GM10266 (cell line): Measurements from ENCODE around the gene PRRT3.

Experiments
- DNase-seq: peaks from one replicate; pipeline ENCODE4 v3.0.0; 2012; ENCODE audit errors: extremely low spot score
- TF ChIP-seq, protein P1 (sequence below): IDR thresholded peaks from 2 replicates; pipeline ENCODE4 v1.5.1; 2012; ENCODE audit warnings: mild to moderate bottlenecking, low read depth; ENCODE audit not compliant: control insufficient read depth, insufficient read depth; ENCODE audit errors: missing control alignments

The PRRT3 gene

DNA sequence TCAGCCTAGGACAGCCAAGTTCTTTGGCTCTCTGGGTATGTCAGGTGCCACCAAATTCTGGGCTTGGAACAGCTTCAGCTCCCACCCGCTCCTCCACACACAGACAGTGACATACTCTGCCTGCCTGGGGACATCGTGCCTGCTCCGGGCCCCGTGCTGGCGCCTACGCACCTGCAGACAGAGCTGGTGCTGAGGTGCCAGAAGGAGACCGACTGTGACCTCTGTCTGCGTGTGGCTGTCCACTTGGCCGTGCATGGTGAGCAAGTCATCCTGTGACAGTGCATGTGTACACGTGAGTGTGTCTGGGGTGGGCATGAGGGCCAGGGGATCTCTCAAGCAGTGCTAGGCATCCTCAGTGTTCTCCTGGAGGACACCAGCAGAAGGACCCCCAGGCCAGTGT, 34.4 kb downstream of the PRRT3 start:
- no peak for DNase-seq
- TF ChIP-seq, protein P1, sequence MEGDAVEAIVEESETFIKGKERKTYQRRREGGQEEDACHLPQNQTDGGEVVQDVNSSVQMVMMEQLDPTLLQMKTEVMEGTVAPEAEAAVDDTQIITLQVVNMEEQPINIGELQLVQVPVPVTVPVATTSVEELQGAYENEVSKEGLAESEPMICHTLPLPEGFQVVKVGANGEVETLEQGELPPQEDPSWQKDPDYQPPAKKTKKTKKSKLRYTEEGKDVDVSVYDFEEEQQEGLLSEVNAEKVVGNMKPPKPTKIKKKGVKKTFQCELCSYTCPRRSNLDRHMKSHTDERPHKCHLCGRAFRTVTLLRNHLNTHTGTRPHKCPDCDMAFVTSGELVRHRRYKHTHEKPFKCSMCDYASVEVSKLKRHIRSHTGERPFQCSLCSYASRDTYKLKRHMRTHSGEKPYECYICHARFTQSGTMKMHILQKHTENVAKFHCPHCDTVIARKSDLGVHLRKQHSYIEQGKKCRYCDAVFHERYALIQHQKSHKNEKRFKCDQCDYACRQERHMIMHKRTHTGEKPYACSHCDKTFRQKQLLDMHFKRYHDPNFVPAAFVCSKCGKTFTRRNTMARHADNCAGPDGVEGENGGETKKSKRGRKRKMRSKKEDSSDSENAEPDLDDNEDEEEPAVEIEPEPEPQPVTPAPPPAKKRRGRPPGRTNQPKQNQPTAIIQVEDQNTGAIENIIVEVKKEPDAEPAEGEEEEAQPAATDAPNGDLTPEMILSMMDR = no peak

DNA sequence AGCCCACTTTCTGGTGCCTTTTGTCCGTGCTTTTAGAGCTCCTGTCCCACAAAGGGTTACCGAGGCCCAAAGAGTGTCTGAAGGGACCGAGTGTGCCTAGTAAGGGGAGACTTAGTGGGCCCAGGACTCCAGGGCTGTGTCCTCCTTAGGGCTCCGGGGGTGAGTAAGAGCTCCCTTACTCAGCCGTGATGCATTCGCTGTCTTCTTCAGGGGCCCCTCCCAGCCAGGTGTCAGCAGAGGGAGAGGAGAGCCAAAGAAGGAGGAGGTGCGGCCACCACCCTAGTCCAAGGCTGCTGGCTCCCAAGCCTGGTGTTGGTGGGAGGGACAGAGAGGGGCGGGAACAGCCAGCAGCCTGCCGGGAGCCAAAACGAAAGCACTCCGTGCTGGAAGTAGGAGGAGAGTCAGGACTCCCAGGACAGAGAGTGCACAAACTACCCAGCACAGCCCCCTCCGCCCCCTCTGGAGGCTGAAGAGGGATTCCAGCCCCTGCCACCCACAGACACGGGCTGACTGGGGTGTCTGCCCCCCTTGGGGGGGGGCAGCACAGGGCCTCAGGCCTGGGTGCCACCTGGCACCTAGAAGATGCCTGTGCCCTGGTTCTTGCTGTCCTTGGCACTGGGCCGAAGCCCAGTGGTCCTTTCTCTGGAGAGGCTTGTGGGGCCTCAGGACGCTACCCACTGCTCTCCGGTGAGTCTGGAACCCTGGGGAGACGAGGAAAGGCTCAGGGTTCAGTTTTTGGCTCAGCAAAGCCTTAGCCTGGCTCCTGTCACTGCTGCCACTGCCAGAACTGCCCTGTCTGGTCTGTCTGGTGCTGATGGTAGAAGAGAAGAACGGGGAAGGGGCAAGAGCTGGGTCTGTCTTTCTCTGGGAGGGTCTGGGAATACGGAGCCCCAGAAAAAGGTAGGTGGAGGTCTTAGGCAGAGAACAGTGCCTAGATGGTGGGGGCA, 35.2 kb downstream of the PRRT3 start, which contains the start of gene IL17RC:
Gene IL17RC, plus strand, starts transcription at position 365 of the 947 bp plus-strand sequence. Its CDS starts 218 bp downstream, at position 583.
- peak; percentile 43 for DNase-seq

DNA sequence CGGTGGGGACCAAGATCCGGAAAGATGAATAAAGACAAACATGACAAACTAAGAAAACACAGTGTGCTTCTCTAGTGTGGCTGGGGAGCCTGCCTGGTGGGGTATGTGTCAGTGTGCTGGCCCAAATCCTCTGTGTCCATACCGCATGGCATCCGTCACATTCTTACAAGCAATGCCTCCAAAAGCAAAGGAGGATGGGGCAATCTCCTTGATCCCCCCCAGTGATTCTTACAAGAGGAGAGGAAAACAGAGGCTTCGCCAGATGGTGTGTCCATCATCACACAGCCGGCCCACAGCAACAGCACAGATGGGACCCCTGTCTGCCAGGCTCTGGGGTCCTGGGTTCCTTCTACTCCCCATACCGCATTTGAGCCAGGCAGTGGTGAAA, 35.9 kb downstream of the PRRT3 start:
- no peak for DNase-seq
- TF ChIP-seq, protein P1 = no peak

More for the DNA sequence above, 35.2 kb downstream of the PRRT3 start, which contains the start of gene IL17RC:
- TF ChIP-seq, protein P1 = no peak

DNA sequence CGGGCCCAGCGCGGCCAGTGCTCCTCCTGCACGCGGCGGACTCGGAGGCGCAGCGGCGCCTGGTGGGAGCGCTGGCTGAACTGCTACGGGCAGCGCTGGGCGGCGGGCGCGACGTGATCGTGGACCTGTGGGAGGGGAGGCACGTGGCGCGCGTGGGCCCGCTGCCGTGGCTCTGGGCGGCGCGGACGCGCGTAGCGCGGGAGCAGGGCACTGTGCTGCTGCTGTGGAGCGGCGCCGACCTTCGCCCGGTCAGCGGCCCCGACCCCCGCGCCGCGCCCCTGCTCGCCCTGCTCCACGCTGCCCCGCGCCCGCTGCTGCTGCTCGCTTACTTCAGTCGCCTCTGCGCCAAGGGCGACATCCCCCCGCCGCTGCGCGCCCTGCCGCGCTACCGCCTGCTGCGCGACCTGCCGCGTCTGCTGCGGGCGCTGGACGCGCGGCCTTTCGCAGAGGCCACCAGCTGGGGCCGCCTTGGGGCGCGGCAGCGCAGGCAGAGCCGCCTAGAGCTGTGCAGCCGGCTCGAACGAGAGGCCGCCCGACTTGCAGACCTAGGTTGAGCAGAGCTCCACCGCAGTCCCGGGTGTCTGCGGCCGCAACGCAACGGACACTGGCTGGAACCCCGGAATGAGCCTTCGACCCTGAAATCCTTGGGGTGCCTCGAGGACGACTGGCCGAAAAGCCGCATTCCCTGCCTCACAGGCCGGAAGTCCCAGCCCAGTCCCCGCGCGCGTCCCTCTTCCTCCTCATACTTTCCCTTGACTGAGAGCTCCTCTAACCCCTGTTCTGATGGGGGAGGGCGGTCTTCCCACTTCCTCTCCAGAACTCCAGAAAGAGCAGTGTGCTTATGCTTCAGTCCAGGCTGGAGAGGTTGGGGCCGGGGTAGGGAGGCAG, 36.7 kb downstream of the PRRT3 start:
- TF ChIP-seq, protein P1 = peak; percentile 53

DNA sequence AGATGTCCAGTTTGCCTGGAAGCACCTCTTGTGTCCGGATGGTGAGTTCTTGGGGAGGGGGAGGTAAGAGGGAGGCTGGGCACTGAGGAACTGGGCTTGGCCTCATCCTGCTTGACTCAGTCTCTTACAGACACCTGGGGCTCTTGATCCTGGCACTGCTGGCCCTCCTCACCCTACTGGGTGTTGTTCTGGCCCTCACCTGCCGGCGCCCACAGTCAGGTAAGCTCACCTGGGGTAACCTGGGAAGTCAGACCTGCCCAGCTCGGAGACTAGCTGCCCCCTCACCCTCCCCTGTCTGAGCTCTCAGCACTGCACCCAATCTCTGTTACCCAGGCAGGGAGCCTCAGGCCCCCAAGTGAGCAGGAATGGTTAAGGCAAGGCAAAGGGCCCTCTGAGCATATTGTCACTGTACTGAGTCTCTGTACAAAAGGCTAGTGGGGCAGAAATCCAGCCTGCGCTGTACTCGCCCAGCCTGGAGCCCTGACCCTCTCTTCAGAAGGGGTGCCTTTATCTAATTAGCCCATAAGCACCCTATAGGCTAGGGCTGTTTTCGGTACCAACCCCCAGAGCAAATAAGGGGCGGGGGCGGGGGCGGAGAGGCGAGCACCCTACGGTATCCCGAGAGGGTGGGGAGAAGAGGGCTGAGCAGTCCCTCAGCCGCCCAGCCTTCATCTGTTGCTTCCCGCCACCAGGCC, 37.5 kb downstream of the PRRT3 start:
- TF ChIP-seq, protein P1 = no peak
- DNase-seq = peak; percentile 62

More for the DNA sequence above, 36.7 kb downstream of the PRRT3 start:
- peak; percentile 50 for DNase-seq

DNA sequence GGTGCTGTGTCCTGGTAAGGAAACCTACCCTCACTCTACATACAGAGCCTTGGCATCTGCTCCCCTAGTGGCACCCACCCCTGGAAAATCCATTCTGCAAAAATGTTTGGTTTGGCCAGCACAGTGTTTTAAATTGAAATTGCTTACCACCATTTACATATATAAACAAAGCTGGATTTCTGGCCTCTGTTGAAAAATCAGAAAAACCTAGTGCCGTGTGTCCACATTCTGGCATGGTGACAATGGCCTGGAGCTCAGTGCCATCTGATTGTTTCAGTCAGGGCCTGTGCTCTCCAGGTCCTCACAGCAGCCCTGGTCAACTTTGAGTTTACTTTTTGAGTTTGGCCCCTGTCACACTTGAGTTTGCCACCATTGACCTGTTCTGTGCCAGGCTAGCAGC, 38.2 kb downstream of the PRRT3 start:
- TF ChIP-seq, protein P1 = no peak
- DNase-seq = no peak
